OCI-LY7 (cell line): ENCODE data around the gene ELN.

Experiments
- EZH2phosphoT487 ChIP-seq: fragments of 200-600 bp; sonication (generic); IDR thresholded peaks from 2 replicates; pipeline ENCODE4 v1.6.1; 2018; ENCODE audit warnings: low read depth, borderline replicate concordance, mild to moderate bottlenecking, mixed run types, antibody characterized with exemption, low read length, moderate library complexity, mixed read lengths
- TF ChIP-seq, protein P1 (sequence below): fragments of 200-600 bp; sonication (generic); conservative IDR thresholded peaks from 2 replicates; pipeline ENCODE4 v1.5.1; 2014; ENCODE audit warnings: mild to moderate bottlenecking, antibody characterized with exemption, low read length, moderate library complexity, mixed read lengths

DNA sequence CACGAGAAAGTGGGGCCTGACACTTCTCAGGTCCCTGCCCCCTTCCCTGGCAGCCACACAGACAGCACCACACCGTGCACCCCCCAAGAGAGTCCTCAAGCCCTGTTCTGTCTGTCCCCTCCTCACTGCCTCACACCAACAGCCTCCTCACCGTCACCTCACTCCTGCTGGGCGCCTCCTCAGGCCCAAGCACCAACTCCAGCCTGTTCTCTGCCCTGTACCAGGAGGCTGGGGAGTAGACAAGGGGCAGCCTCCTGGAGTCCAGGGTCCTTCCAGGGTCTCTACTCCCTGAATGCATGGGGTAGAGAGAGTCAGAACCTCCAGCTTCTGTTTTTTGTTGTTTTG, 26.9 kb upstream of the ELN start:
- TF ChIP-seq, protein P1, sequence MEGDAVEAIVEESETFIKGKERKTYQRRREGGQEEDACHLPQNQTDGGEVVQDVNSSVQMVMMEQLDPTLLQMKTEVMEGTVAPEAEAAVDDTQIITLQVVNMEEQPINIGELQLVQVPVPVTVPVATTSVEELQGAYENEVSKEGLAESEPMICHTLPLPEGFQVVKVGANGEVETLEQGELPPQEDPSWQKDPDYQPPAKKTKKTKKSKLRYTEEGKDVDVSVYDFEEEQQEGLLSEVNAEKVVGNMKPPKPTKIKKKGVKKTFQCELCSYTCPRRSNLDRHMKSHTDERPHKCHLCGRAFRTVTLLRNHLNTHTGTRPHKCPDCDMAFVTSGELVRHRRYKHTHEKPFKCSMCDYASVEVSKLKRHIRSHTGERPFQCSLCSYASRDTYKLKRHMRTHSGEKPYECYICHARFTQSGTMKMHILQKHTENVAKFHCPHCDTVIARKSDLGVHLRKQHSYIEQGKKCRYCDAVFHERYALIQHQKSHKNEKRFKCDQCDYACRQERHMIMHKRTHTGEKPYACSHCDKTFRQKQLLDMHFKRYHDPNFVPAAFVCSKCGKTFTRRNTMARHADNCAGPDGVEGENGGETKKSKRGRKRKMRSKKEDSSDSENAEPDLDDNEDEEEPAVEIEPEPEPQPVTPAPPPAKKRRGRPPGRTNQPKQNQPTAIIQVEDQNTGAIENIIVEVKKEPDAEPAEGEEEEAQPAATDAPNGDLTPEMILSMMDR: no peak
- no peak for TF ChIP-seq EZH2phosphoT487
